K562 (cell line): ENCODE data around the gene LMO2. TPM values are rescaled to one million over a fixed set of nuclear protein-coding genes. Genes with fewer than 3 reads are reported as not detected.
A peak's percentile ranks its signal among the peaks of the same experiment; 100 is the strongest.

Experiments used
- BCL6 ChIP-seq: fragments of 250-450 bp; sonication (Bioruptor Pico); IDR thresholded peaks from 2 replicates; pipeline ENCODE4 v1.4.0; 2020
- C11orf30 ChIP-seq: fragments of 450-650 bp; IDR thresholded peaks from 2 replicates; pipeline ENCODE4 v1.6.1; 2016; ENCODE audit warnings: low read depth, mild to moderate bottlenecking
- CBX1 ChIP-seq: sonication (generic); IDR thresholded peaks from 2 replicates; pipeline ENCODE4 v1.6.1; 2016; ENCODE audit warnings: antibody characterized with exemption, low read depth, mild to moderate bottlenecking
- CTBP1 ChIP-seq: fragments of 450-650 bp; IDR thresholded peaks from 2 replicates; pipeline ENCODE4 v1.6.1; 2016; ENCODE audit warnings: borderline replicate concordance
- FOXJ2 ChIP-seq: fragments of 200-800 bp; sonication (Bioruptor generic); IDR thresholded peaks from 2 replicates; pipeline ENCODE4 v1.6.1; 2016; ENCODE audit warnings: missing genetic modification characterization, missing compliant biosample characterization
- HDAC1 ChIP-seq, 2 experiments: fragments of 450-650 bp; IDR thresholded peaks; 2 replicates each; pipeline ENCODE4 v1.6.1; 2016 to 2017; ENCODE audit warnings: inconsistent platforms in 1 of 2, mild to moderate bottlenecking in 1 of 2, moderate library complexity in 1 of 2
- HNRNPL ChIP-seq: fragments of 200-400 bp; formaldehyde crosslinking; IDR thresholded peaks from 2 replicates; pipeline ENCODE4 v1.6.1; 2017; ENCODE audit warnings: low read depth, mild to moderate bottlenecking, low read length
- IRF2 ChIP-seq: sonication (generic); formaldehyde crosslinking; IDR thresholded peaks from 2 replicates; pipeline ENCODE4 v1.8.1; 2022; ENCODE audit warnings: mild to moderate bottlenecking, missing genetic modification reagents
- MEF2A ChIP-seq: IDR thresholded peaks from 2 replicates; pipeline ENCODE4 v1.6.1; 2011; ENCODE audit warnings: low read depth, mild to moderate bottlenecking, low read length, moderate library complexity; ENCODE audit not compliant: control insufficient read depth
- MIER1 ChIP-seq: fragments of 450-650 bp; IDR thresholded peaks from 2 replicates; pipeline ENCODE4 v1.6.1; 2016; ENCODE audit warnings: antibody characterized with exemption, mild to moderate bottlenecking, low read depth
- NR4A1 ChIP-seq, 2 experiments: fragments of 250-450 bp in 1 of 2; fragments of 450-650 bp in 1 of 2; sonication (Bioruptor Pico) in 1 of 2; IDR thresholded peaks; 2 replicates each; pipeline versions ENCODE4 v1.4.0 to v1.6.1; 2016 to 2020; ENCODE audit warnings: mild to moderate bottlenecking in 2 of 2, missing compliant biosample characterization in 1 of 2, missing genetic modification characterization in 1 of 2, moderate library complexity in 1 of 2
- NRF1 ChIP-seq, 2 experiments: fragments of 450-650 bp; IDR thresholded peaks in 1 of 2; conservative IDR thresholded peaks in 1 of 2; 2 replicates each; pipeline ENCODE4 v1.6.1; 2014; ENCODE audit warnings: mild to moderate bottlenecking in 2 of 2
- SNIP1 ChIP-seq: fragments of 450-650 bp; IDR thresholded peaks from 2 replicates; pipeline ENCODE4 v1.7.1; 2017; ENCODE audit warnings: low read depth, mild to moderate bottlenecking
- TCFL5 ChIP-seq: fragments of 250-450 bp; sonication (Bioruptor Pico); conservative IDR thresholded peaks from 2 replicates; pipeline ENCODE4 v1.6.1; 2021; ENCODE audit warnings: mild to moderate bottlenecking, moderate library complexity, matching md5 sums
- ZNF12 ChIP-seq: sonication (generic); formaldehyde crosslinking; IDR thresholded peaks from 2 replicates; pipeline ENCODE4 v1.4.0; 2020; ENCODE audit warnings: mild to moderate bottlenecking, missing genetic modification reagents
- polyA plus RNA-seq, 8 experiments: library from polyadenylated mRNA; depleted of rRNA in 4 of 8; stranded (reverse) in 5 of 8; unstranded in 3 of 8; fragments of >200 nt; fragmentation: Nextera tagmentation in 2 of 8; fragmentation: Illumina TruSeq in 1 of 8; extraction: Ambion mirVana in 2 of 8; extraction: Trizol in 1 of 8; gene quantifications; 2 replicates each; pipeline versions ENCODE4 v1.2.1 to v1.2.3, GENCODE V29; 2011 to 2014; ENCODE audit warnings: inconsistent platforms in 1 of 8, missing spikeins in 1 of 8
- total RNA-seq, 7 experiments: library from RNA; depleted of rRNA in 6 of 7; stranded (reverse); fragments of >200 nt in 6 of 7; fragmentation: Illumina TruSeq in 2 of 7; extraction: Trizol in 2 of 7; gene quantifications; 2 replicates each; pipeline versions ENCODE4 v1.2.1 to v1.2.3, GENCODE V29; 2011 to 2021; ENCODE audit warnings: low replicate concordance in 1 of 7
- TF ChIP-seq, protein P1 (sequence below): fragments of 450-650 bp; formaldehyde crosslinking; IDR thresholded peaks from 2 replicates; pipeline ENCODE4 v1.4.0; 2022; ENCODE audit warnings: mild to moderate bottlenecking, moderate library complexity
- TF ChIP-seq, protein P2 (sequence below), 3 experiments: fragments of 200-800 bp in 1 of 3; sonication (Bioruptor generic) in 1 of 3; sonication (generic) in 1 of 3; formaldehyde crosslinking in 1 of 3; IDR thresholded peaks; 2 replicates each; pipeline versions ENCODE4 v1.6.1 to v1.8.0; 2016 to 2022; ENCODE audit warnings: mild to moderate bottlenecking in 2 of 3, missing compliant biosample characterization in 2 of 3, missing genetic modification characterization in 2 of 3, missing genetic modification reagents in 1 of 3
- TF ChIP-seq, protein P3 (sequence below): fragments of 450-650 bp; formaldehyde crosslinking; IDR thresholded peaks from 2 replicates; pipeline ENCODE4 v1.4.0; 2020; ENCODE audit warnings: mild to moderate bottlenecking, moderate library complexity
- TF ChIP-seq, protein P4 (sequence below): fragments of 450-650 bp; IDR thresholded peaks from 2 replicates; pipeline ENCODE4 v1.6.1; 2016
- TF ChIP-seq, protein P5 (sequence below), 2 experiments: IDR thresholded peaks; 2 replicates each; pipeline ENCODE4 v1.6.1; 2012; ENCODE audit warnings: improper control_type of control experiment in 2 of 2, low read depth in 2 of 2, low read length in 2 of 2, borderline replicate concordance in 1 of 2
- TF ChIP-seq, protein P6 (sequence below), 2 experiments: fragments of 450-650 bp in 1 of 2; sonication (generic) in 1 of 2; formaldehyde crosslinking; conservative IDR thresholded peaks; 2 replicates each; pipeline versions ENCODE4 v1.4.0 to v1.8.1; 2020 to 2022; ENCODE audit warnings: mild to moderate bottlenecking in 1 of 2, missing genetic modification reagents in 1 of 2

Gene LMO2
- total and polyA plus RNA-seq, 9 of the 15 experiments (the other 6 are each of a cell fraction or from before 2014, with no cell fraction given): 6.9 to 126 (median 91.5) TPM

DNA sequence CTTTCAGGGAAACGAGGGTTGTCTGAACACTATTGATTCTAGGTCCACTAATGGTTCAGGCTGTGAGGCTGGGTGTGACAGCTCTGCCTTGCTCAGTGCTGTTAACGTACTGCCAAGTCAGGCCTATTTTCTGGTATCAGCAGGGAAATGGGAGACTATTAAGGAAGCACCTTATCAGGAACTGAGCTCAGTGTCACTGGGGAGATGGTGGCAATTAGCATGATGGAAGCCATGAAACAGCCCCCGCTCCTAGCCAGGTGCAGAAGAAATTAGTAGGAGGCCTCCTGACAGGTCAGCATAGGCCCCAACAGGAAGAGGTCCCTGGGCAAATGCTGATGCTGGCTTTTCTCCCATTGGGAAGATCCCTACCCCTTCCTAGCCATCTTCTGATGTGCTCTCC lies 42.6 kb upstream of the LMO2 start (continued):
- TF ChIP-seq MEF2A (no peak), IRF2 (CRISPR knock-in tag) (no peak), CTBP1 (no peak), TCFL5 (CRISPR knock-in tag) (peak; percentile 68), MIER1 (no peak), HNRNPL (no peak), HDAC1 (IDR thresholded peaks at IDR 0.05) (no peak), NR4A1 (CRISPR knock-in tag; IDR thresholded peaks at IDR 0.05) (no peak), NR4A1 (tag; IDR thresholded peaks at IDR 0.05) (peak; percentile 90), C11orf30 (no peak), NRF1 (conservative IDR thresholded peaks at IDR 0.05 in 1 of 2, IDR thresholded peaks at IDR 0.05 in 1 of 2) (no peak), SNIP1 (no peak), CBX1 (no peak), FOXJ2 (tag) (no peak), ZNF12 (CRISPR knock-in tag) (no peak), BCL6 (0 out of 2 replicates have a peak, but pooled peaks have one; percentile 37)
- TF ChIP-seq, protein P1, sequence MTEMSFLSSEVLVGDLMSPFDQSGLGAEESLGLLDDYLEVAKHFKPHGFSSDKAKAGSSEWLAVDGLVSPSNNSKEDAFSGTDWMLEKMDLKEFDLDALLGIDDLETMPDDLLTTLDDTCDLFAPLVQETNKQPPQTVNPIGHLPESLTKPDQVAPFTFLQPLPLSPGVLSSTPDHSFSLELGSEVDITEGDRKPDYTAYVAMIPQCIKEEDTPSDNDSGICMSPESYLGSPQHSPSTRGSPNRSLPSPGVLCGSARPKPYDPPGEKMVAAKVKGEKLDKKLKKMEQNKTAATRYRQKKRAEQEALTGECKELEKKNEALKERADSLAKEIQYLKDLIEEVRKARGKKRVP (CRISPR knock-in tag): 0 out of 2 replicates have a peak, but pooled peaks have one; percentile 20
- TF ChIP-seq, protein P2, sequence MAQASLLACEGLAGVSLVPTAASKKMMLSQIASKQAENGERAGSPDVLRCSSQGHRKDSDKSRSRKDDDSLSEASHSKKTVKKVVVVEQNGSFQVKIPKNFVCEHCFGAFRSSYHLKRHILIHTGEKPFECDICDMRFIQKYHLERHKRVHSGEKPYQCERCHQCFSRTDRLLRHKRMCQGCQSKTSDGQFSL (CRISPR knock-in tag; IDR thresholded peaks at IDR 0.05): no peak
- TF ChIP-seq, protein P2 (tag; IDR thresholded peaks at IDR 0.05): no peak
- TF ChIP-seq, protein P3, sequence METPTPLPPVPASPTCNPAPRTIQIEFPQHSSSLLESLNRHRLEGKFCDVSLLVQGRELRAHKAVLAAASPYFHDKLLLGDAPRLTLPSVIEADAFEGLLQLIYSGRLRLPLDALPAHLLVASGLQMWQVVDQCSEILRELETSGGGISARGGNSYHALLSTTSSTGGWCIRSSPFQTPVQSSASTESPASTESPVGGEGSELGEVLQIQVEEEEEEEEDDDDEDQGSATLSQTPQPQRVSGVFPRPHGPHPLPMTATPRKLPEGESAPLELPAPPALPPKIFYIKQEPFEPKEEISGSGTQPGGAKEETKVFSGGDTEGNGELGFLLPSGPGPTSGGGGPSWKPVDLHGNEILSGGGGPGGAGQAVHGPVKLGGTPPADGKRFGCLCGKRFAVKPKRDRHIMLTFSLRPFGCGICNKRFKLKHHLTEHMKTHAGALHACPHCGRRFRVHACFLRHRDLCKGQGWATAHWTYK (CRISPR knock-in tag): 0 out of 2 replicates have a peak, but pooled peaks have one; percentile 90
- TF ChIP-seq, protein P4, sequence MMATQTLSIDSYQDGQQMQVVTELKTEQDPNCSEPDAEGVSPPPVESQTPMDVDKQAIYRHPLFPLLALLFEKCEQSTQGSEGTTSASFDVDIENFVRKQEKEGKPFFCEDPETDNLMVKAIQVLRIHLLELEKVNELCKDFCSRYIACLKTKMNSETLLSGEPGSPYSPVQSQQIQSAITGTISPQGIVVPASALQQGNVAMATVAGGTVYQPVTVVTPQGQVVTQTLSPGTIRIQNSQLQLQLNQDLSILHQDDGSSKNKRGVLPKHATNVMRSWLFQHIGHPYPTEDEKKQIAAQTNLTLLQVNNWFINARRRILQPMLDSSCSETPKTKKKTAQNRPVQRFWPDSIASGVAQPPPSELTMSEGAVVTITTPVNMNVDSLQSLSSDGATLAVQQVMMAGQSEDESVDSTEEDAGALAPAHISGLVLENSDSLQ: no peak
- TF ChIP-seq, protein P5, sequence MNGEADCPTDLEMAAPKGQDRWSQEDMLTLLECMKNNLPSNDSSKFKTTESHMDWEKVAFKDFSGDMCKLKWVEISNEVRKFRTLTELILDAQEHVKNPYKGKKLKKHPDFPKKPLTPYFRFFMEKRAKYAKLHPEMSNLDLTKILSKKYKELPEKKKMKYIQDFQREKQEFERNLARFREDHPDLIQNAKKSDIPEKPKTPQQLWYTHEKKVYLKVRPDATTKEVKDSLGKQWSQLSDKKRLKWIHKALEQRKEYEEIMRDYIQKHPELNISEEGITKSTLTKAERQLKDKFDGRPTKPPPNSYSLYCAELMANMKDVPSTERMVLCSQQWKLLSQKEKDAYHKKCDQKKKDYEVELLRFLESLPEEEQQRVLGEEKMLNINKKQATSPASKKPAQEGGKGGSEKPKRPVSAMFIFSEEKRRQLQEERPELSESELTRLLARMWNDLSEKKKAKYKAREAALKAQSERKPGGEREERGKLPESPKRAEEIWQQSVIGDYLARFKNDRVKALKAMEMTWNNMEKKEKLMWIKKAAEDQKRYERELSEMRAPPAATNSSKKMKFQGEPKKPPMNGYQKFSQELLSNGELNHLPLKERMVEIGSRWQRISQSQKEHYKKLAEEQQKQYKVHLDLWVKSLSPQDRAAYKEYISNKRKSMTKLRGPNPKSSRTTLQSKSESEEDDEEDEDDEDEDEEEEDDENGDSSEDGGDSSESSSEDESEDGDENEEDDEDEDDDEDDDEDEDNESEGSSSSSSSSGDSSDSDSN (IDR thresholded peaks at IDR 0.05; ENCODE audit: borderline replicate concordance in 1 of 2, low read depth in 2 of 2, low read length in 2 of 2): no peak
- TF ChIP-seq, protein P6, sequence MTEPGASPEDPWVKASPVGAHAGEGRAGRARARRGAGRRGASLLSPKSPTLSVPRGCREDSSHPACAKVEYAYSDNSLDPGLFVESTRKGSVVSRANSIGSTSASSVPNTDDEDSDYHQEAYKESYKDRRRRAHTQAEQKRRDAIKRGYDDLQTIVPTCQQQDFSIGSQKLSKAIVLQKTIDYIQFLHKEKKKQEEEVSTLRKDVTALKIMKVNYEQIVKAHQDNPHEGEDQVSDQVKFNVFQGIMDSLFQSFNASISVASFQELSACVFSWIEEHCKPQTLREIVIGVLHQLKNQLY (CRISPR knock-in tag; conservative IDR thresholded peaks at IDR 0.05): no peak
